ENCODE data around the gene LIPG. TPM values are rescaled to one million over a fixed set of nuclear protein-coding genes. Genes with fewer than 3 reads are reported as not detected.

The LIPG gene
- total and polyA plus RNA-seq, 9 of the 15 experiments (the other 6 are each of a cell fraction or from before 2014, with no cell fraction given) = 0.76 to 1.8 (median 1.3) TPM

DNA sequence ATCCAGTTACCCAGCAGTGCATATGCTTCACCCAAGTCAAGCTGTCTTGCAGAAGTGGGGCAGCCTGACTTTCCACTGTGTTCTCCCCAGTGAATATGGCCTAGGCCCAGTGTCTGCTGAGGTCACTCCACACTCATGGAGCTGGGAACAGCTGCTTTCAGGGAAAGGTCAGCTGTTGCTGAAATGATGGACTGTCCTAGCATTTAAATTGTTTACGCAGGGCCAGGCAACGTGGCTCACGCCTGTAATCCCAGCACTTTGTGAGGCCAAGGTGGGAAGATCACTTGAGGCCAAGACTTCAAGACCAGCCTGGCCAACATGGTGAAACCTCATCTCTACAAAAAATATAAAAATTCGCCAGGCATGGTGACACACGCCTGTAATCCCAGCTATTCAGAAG is 86.5 kb downstream of the LIPG start (continued):
- TF ChIP-seq ZNF395 (CRISPR knock-in tag; IDR thresholded peaks at IDR 0.05) = no peak
- TF ChIP-seq ZNF408 (CRISPR knock-in tag; IDR thresholded peaks at IDR 0.05; ENCODE audit: low read depth) = no peak
- TF ChIP-seq ZNF551 (CRISPR knock-in tag; IDR thresholded peaks at IDR 0.05) = no peak
- TF ChIP-seq, protein P1, sequence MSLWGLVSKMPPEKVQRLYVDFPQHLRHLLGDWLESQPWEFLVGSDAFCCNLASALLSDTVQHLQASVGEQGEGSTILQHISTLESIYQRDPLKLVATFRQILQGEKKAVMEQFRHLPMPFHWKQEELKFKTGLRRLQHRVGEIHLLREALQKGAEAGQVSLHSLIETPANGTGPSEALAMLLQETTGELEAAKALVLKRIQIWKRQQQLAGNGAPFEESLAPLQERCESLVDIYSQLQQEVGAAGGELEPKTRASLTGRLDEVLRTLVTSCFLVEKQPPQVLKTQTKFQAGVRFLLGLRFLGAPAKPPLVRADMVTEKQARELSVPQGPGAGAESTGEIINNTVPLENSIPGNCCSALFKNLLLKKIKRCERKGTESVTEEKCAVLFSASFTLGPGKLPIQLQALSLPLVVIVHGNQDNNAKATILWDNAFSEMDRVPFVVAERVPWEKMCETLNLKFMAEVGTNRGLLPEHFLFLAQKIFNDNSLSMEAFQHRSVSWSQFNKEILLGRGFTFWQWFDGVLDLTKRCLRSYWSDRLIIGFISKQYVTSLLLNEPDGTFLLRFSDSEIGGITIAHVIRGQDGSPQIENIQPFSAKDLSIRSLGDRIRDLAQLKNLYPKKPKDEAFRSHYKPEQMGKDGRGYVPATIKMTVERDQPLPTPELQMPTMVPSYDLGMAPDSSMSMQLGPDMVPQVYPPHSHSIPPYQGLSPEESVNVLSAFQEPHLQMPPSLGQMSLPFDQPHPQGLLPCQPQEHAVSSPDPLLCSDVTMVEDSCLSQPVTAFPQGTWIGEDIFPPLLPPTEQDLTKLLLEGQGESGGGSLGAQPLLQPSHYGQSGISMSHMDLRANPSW (CRISPR knock-in tag; IDR thresholded peaks at IDR 0.05) = no peak

Other genes starting within 250 kb of the LIPG start
- 29.4 and 51.0 TPM in 2 replicates for gene DYM, start 101.4 kb upstream of the LIPG start, total RNA-seq (2014; rRNA removed)
- gene DYM, start 101.4 kb upstream of the LIPG start, total RNA-seq (2014; rRNA removed; fragmentation: Illumina TruSeq; extraction: Trizol) = 23.9 and 29.3 TPM in 2 replicates
- gene DYM, start 101.4 kb upstream of the LIPG start, total RNA-seq (2015; rRNA removed; fragmentation: Illumina TruSeq; extraction: Trizol) = 22.3 and 28.7 TPM in 2 replicates
- 40.3 and 42.4 TPM in 2 replicates for gene DYM, start 101.4 kb upstream of the LIPG start, total RNA-seq (2021)
- 60.0 and 66.2 TPM in 2 replicates for gene DYM, start 101.4 kb upstream of the LIPG start, polyA plus RNA-seq (2011; rRNA removed)
- gene DYM, start 101.4 kb upstream of the LIPG start, polyA plus RNA-seq (2014; fragmentation: Illumina TruSeq; extraction: Trizol) = 18.3 and 22.5 TPM in 2 replicates
- gene DYM, start 101.4 kb upstream of the LIPG start, polyA plus RNA-seq (2014; fragmentation: Nextera tagmentation; extraction: Ambion mirVana) = 1 to 10 TPM; 5.2 to 8.4 TPM
- gene DYM, start 101.4 kb upstream of the LIPG start, polyA plus RNA-seq (2014; rRNA removed) = 18.9 and 23.3 TPM in 2 replicates
- 8.5 and 9.6 TPM in 2 replicates for gene C18orf32, start 74.8 kb upstream of the LIPG start, total RNA-seq (2014; rRNA removed)
- 20.1 and 25.8 TPM in 2 replicates for gene C18orf32, start 74.8 kb upstream of the LIPG start, total RNA-seq (2014; rRNA removed; fragmentation: Illumina TruSeq; extraction: Trizol)
- 10.5 and 14.3 TPM in 2 replicates for gene C18orf32, start 74.8 kb upstream of the LIPG start, total RNA-seq (2015; rRNA removed; fragmentation: Illumina TruSeq; extraction: Trizol)
- gene C18orf32, start 74.8 kb upstream of the LIPG start, total RNA-seq (2021) = 20.4 and 23.2 TPM in 2 replicates
- 11.5 and 18.7 TPM in 2 replicates for gene C18orf32, start 74.8 kb upstream of the LIPG start, polyA plus RNA-seq (2011; rRNA removed)
- 17.6 and 21.2 TPM in 2 replicates for gene C18orf32, start 74.8 kb upstream of the LIPG start, polyA plus RNA-seq (2014; fragmentation: Illumina TruSeq; extraction: Trizol)
- gene C18orf32, start 74.8 kb upstream of the LIPG start, polyA plus RNA-seq (2014; fragmentation: Nextera tagmentation; extraction: Ambion mirVana) = 10 to 100 TPM; 30.1 to 35.0 TPM
- 28.8 and 32.5 TPM in 2 replicates for gene C18orf32, start 74.8 kb upstream of the LIPG start, polyA plus RNA-seq (2014; rRNA removed)
- gene RPL17, start 69.6 kb upstream of the LIPG start, total RNA-seq (2014; rRNA removed) = 1,802 and 1,882 TPM in 2 replicates
- gene RPL17, start 69.6 kb upstream of the LIPG start, total RNA-seq (2014; rRNA removed; fragmentation: Illumina TruSeq; extraction: Trizol) = 2,908 and 3,069 TPM in 2 replicates
- 2,586 and 2,715 TPM in 2 replicates for gene RPL17, start 69.6 kb upstream of the LIPG start, total RNA-seq (2015; rRNA removed; fragmentation: Illumina TruSeq; extraction: Trizol)
- gene RPL17, start 69.6 kb upstream of the LIPG start, total RNA-seq (2021) = 1,616 and 1,743 TPM in 2 replicates
- 3,820 and 3,853 TPM in 2 replicates for gene RPL17, start 69.6 kb upstream of the LIPG start, polyA plus RNA-seq (2011; rRNA removed)
- 2,347 and 2,369 TPM in 2 replicates for gene RPL17, start 69.6 kb upstream of the LIPG start, polyA plus RNA-seq (2014; fragmentation: Illumina TruSeq; extraction: Trizol)
- 1,000 to 10,000 TPM; 1,742 to 1,931 TPM for gene RPL17, start 69.6 kb upstream of the LIPG start, polyA plus RNA-seq (2014; fragmentation: Nextera tagmentation; extraction: Ambion mirVana)
- gene RPL17, start 69.6 kb upstream of the LIPG start, polyA plus RNA-seq (2014; rRNA removed) = 2,595 and 2,810 TPM in 2 replicates

All from K562 (cell line).